Stimulated activated CD4-positive, alpha-beta T cell treated with anti-CD3 and anti-CD28 coated beads, Interleukin-12 subunit alpha, Interleukin-12 subunit beta, amount 100 ng/mL, for 24 hours (primary cell): ENCODE measurements around the gene LRRC56.

Source experiments
- DNase-seq, 2 experiments: peaks; one replicate each; pipeline ENCODE4 v3.0.0-alpha.2; 2020; ENCODE audit warnings: low read depth in 2 of 2

LRRC56 gene

DNA sequence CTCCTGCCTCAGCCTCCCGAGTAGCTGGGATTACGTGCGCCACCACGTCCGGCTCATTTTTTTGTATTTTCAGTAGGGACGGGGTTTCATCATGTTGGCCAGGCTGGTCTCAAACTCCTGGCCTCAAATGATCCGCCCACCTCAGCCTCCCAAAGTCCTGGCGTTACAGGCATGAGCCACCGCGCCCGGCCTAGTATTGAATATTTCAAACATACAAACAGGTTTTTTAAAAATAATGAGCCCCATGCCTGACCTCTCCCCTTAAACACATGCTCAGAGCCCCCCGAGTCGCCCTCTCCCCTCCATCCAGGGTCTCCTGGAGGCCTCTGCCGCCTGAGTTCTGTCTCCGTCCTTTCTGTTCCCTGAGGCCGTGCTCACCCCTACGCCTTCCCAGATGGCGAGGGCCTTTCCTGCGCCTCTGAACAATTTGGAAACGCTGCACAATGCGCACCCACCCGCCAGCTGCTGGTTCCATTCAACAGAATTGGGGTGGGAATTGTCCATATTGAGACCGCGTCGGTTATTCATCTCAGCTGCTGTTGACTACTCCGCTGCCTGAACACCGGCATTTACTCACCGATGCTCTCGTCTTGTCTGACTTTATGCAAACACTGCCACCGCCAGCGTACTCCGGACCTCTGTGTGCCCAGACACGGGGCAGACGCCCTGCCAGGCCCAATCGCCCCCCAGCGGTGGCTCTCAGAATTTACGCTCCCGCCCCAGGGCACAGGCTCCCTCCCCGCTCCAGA is 16.7 kb upstream of the LRRC56 start:
- DNase-seq, result no peak

DNA sequence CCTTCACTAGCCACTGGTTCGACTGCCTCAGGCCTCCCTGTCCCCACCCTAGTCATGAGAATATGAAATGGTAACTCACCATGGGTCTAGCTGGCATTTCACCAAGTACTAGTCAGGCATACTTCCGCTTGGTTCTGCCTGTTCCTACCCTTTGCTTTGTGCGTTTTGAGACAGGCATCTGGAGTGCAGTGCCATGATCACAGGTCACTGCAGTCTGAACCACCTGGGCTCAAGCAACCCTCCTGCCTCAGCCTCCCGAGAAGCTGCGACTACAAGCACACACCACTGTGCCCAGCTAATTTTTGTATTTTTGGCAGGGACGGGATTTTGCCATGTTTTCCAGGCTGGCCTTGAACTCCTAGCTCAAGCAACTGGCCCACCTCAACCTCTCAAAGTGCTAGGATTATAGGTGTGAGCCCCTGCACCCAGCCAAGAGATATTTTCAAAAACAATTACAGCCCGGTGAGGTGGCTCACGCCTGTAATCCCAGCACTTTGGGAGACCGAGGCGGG is 16.1 kb upstream of the LRRC56 start:
- no peak for DNase-seq

DNA sequence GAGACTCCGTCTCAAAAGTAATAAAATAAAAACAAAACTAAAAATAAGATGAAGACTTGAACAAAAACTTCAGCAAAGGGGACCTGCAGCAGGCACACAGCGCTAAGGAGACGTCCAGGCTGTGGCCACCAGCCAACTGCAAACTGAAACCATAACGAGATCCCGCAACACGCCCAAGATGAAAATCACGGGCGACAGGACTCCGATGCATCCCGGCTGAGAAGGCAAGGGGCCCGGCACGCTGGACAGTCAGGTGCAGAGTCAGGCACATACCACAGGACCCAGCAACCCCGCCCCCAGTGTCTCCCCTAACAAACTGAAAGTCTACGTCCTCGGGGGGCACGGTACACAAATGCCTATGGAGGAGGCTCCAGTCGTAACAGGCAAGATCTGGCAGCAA is 11.1 kb upstream of the LRRC56 start:
- DNase-seq, result no peak

DNA sequence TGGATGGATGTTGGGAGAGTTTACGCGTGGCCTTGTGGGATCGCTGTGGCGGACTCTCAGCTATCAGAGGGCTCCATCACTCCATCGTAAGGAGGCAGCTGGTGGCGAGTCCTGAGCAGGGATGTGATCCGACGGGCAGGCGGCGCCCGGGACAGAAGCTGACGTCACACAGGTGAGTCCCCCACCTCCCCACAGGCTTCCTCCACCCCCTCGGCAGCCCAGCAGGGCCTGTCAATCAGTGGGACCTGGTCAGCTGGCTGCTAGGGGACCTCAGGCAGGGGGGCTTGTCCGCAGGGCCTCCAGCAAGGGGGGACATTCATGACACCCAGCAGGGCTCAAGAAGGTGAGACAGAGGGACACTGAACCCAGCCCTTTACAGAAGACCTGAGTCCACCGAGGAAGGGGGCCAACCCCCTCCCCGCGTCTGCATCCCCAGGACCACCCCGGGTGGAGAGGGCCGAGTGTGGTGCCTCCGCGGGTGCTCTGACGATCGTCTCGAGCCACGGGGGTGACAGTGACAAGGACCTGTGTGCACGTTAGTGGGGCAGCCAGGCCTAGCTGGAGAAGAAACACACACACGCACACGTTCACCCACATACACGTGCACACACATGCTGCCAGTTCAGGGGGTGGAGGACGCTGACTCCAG is 9.0 kb upstream of the LRRC56 start:
- no peak for DNase-seq

DNA sequence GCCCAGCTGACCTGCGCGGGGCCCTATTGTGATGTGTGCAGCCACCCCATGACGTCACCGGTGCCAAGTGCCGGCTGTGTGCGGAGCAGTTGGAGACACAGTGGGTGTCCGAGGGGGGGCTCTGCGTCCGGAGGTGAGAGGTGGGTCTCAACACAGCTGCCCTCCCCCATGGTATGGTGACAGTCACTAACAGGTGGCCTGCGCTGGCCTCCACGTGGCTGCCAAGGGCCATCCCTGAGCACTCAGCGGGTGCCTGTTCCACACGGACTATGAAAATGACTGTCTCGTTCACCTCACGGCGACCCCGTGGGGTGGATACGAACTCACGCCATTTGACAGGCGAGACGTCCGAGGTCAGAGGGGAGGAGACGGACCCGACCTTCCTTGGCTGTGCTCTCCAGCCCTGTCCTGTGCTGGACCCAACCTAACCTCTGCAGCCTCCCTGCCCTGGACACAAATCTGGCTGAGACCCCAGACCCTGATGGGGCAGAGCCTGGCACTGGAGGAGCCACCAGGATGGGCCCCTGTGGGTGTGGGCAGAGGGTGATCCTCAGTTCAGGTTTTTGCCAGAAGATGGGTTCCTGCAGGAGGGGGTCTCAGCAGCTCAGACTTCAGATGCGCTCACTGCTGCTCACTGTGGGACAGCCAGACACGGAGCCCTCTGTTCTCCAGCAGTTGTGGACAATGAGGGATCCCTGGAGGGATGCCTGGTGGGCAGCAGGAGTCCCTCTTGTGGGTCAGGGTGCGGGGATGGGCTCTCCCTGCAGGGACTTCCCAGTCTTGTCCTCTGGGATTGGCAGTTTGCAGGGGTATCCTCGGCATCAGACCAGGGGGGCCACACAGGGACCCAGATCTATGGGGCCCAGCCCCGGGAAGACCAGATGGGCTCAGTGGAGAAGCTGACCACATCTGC is 8.3 kb upstream of the LRRC56 start:
- DNase-seq, result no peak

DNA sequence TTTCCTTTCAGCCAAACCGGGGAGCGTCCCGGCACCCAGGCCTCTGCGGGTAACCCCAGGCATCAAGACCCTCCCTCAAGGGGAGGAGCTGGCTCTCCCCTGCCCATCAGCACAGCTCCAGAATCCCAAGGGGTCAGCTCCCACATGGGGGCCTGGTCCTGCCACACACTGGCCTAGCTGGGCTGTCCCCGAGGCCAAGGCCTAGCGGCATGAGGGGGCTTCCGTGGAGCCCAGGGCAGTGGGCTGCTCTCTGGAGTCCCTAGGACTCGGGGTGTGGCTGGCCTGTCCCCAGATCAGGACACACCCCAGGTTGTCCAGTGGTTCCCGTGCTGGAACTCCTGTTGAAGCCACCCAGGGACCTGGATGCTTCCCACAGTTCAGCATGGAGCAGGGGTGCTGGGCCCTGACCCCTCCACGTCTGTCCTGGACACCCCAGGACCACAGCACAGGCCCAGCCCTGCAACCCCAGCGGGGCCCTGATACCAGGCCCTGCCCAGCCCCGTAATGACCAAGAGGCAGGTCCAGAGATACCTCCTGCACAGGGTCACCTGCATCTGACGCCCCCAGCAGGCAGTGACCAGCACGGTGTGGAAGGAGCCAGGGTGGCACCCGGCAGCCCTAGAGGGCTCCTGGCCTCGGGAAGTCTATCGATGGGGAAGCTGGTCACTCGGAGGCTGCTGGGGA is 7.5 kb upstream of the LRRC56 start:
- no peak for DNase-seq

DNA sequence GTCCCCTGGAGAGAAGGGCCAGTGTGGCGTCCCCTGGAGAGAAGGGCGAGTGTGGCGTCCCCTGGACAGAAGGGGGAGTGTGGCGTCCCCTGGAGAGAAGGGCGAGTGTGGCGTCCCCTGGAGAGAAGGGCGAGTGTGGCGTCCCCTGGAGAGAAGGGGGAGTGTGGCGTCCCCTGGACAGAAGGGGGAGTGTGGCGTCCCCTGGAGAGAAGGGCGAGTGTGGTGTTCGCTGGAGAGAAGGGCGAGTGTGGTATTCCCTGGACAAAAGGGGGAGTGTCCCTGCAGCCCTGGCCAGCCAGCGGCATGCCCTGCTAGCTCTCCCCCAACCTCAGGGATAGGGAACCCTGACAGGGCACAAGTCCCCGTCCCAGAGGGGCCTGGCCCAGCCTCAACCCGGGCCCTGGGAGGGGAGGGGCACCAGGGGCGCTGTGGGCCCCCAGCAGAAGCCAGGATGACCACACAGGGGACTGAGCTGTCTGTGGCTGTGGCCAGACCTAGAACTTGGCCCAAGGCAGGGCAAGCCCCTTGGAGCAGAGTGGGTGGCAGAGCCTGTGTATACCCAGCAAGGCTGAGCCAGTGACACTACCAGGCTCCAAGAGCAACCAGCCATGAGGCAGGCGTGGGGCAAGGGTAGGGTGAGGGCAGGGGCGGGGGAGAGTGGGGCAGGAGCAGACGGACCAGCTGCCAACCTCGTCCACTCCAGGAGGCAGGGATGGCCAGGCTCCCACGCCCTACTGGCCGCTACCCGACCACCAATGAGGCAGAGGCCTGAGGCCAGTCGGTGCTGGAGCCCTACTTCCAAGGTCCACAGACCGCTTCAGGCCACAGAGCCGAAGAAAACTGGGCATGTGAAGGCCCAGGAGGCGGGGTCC is 6.1 kb upstream of the LRRC56 start:
- no peak for DNase-seq

DNA sequence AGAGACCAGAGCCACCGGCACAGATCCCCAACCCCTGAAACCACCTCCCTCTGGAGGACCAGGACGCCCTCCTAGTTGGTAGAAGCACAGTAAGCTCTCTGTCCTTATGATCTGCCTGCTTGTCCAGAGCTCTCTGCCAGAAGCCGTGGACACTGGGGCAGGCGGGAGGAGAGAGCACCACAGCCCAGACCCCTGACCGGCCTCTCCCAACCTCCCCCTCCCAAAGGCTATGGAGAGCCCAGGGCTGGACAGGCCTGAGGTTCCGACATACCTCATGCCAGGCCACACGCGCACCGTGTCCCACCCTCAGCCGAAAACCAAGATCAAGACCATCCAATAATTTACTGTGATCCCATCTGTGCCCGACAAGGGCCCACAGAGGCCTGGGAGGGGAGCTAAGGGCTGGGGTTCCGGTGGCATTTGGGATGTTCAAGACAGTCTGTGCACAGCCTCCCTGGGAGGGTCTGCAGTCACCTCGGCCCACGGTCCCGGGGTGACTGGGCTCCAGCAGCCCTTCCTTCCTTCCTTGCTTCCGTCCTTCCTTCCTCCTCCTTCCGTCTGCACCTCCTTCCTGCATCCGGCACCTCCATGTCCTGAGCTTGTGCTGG is 5.3 kb upstream of the LRRC56 start:
- no peak for DNase-seq

DNA sequence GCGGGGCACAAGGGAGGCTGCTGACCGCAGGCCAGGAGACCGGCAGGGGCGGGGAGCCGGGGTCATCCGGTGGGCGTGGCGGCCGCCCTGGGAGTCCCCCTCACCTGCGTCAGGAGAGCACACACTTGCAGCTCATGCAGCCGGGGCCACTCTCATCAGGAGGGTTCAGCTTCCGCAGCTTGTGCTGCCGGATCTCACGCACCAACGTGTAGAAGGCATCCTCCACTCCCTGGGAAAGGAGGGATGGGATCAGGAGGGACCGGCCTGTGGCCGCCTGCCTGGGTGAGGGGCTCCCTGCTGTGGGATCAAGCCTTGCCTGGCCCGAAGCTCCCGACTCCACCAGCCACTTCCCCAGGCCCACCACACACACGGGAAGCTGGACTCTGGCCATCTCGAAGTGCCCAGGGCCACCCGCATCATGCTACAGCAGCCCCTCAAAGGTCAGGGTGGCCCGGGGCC is 4.8 kb upstream of the LRRC56 start:
- no peak for DNase-seq

DNA sequence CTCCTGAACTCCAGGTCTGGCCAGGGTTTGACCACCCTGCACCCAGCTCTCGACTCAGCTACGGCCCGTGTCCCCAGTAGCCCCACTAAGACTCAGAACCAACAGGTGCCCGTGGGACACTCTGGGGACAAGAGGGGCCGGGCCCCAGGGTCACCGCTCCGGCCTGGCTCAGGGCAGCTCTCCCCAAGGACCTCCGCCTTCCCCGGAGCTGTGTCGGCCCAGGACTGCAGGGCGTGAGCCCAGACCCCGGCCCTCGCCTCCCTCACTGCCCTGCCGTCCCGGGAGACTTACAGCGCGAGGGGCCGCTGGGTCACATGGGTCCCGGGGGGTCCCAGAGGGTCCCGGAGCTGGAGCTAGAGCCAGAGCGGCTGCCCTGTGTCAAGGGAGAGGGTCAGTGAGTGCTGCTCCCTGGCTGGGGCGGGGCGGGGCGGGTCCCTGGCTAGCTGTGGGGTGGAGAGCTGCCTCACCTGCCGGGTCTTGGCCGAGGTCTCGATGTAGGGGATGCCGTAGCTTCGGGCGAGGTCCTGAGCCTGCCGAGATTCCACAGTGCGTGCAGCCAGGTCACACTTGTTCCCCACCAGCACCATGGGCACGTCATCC is 4.2 kb upstream of the LRRC56 start:
- no peak for DNase-seq

DNA sequence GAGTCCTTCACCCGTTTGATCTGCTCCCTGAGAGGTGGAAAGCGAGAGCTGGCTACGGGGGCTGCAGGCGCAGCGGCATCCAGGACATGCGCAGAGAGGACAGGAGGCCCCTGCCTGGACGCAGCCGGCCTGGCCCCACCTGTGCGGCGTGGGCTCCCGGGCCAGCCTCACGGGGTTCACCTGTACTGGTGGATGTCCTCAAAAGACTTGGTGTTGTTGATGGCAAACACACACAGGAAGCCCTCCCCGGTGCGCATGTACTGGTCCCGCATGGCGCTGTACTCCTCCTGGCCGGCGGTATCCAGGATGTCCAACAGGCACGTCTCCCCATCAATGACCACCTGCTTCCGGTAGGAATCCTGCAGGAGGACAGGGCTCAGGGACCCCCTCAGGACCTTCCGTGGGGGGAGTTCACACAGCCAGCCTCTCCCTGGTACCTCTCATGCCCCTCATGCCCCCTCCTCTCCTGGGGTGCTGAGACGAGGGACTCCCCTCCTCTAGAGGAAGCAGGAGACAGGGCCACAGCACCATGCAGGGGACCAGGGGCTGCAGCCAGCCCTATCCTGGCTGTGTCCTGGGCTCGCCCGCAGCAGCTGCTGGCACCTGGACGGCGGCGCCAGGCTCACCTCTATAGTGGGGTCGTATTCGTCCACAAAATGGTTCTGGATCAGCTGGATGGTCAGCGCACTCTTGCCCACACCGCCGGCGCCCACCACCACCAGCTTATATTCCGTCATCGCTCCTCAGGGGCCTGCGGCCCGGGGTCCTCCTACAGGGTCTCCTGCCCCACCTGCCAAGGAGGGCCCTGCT is 3.5 kb upstream of the LRRC56 start:
- no peak for DNase-seq

DNA sequence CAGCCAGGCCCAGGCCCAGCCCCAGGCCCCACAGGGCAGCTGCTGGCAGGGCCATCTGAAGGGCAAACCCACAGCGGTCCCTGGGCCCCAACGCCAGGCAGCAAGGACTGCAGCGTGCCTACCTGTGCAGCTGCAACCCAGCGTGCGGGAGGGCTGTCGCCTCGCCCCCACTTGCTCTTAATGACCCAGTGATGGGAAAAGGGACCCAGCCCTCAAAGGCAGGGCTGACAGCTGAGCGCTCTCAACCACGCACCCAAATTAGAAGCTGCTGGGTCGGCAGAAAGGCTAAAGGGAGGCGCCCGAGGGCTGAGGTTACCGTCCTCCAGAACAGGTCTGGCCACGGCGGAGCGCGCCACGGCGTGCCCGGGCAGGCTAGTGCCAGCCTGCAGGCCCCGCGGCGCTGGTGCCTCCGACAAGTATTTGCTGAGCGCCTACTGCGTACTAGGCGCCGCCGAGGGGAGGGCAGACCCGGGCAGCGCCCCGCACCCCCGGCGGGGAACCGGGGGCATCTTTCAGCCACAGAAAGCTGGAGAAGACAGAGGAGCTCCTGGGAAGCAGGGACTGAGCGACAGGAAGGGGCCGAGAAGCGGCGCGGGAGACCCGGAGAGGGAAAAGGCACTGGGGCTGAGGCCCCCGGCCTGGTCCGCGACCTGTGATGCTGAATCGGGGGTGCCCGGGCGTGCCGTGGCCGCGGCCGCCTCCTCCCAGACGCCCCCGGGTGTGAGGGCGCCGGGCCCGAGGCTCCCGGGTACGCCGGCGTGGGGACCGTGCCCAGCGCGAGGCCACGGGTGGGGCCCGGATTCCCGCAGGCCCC is 2.7 kb upstream of the LRRC56 start:
- DNase-seq, result no peak

DNA sequence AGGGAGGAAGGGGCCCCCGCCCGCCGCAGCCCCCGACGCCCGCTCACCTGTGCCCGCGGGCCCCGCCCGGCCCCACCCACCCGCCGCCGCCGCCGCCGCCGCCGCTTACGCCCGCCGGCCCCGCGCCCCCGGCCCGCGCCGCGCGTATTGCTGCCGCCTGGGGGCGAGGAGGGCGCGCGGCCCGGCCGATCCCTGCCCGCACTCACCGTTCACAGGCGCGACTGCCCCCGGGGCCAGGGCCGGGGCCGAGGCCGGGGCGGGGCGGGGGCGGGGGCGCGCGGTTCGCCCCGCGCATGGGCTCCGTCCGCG is 2.2 kb upstream of the LRRC56 start:
- no peak for DNase-seq

DNA sequence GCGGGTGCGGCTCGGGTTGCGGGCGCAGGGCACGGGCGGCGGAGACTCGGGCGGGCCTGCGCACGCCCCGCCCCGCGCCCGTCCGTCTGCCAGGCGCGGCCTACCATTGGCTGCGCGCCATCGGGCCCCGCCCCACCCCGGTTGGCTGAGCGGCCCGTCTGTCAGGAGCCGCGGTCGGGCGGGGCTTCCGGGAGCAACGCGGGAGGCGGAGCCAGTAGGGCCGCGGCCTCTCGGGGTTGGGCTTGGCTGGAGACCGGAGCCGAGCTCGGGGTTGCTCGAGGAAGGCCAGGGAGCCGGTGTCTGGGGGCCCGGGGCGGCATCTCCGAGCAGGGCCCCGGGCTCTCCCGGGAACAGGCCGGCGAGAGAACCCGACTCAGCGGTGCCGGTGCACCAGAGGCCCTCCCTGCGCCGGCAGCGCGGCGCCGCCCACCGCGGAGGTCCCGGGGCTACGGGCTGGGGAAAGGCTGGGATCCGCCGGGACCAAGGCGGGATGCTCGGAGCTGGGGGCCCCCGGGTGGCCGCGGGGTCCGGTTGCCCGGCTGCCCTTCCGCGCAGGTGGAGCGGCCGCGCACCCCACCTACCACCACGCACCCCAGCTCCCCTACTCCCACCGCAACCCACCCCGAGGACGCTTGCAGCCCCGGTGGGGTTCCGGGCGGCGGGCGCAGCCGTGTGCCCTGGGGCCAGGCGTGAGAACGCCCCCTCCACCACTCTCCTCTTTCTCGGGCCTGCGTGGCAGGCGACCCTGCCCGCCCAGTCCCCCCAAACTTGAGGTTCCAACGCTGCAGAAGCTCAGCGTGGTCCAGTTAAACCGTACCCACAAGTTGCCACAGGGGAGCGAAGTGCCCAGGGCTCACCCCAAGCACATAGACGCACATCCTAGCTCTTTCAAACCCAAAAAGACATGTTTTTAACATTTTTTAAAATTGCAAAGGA is 1.5 kb upstream of the LRRC56 start, which contains the start of gene HRAS:
Gene HRAS, minus strand, starts transcription at position 58 of the 936 bp plus-strand sequence.
- DNase-seq, result peak; percentile 90 to 93

DNA sequence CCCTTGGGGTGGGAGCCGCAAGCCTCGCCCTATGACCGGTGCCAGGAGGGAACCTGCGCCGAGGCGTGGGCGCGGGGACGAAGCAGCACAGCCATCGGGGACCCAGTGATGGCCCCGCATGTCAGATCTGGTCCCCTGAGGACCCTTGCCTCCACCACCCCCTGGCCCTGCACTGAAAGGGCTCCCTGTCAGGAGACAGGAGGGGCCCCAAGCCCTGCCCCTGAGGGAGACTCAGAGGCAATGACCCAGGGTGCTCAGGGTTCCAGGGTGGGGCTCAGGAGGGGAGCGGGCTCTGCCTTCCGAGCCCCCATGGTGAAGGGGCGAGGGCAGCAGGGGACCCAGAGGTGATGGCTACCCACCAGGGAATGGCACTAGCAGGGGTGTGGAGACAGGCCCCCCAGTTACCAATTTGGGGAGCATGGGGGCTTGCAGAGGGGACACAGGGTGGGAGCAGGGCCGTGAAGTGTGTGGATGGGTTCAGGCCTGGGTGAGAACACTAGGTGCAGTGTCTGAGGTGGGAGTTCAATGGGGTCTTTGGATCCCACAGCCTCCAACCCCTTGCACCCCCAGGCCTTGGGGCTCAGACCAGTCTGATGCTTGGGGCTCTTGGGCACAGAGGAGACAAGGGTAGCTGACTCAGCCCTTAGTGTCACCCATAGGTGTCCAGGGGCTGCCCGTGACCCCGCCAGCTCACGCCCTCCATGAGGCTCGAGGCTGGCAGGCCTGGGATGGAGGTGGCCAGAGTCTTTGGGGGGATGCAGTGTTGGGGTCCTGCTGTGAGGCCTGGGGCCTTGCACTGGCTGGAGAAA is 499 bp downstream of the LRRC56 start:
- DNase-seq, result no peak

DNA sequence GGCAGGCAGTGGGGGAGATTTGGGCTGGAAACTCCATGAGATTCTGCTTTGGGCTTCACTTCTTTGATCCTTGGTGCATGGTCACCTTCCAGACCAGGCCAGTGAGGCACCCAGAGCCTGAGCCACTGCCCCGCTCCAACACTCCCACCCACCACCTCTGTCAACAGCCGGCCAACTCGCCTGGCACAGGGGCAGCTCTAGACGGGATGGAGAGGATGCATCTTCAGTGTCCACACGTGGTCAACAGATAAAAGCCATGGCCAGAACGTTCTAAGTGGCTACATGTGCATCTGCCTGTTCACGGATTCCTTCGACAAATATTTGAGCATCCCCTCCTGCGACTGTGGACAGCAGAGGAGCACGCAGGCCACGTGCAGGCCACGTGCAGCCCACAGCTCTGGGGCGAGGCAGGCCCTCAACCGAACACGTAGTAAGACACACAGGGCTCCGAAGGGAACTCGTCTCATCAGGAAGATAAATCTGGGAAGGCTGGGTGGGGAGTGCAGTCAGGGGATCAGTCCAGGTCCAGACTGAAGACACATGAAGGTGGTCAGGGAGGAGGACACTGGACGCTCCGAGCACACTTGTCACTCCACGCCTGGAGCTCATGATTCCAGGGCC is 1.2 kb downstream of the LRRC56 start:
- DNase-seq, result no peak
